ENCODE results near the gene STK17A.

GRCh38 chr7:43639858-43640491 lies 57.1 kb downstream of the STK17A start:
- TF ChIP-seq CTCF (conservative IDR thresholded peaks at IDR 0.05; ENCODE audit: low read length), result no peak
- no peak for TF ChIP-seq EZH2phosphoT487 (IDR thresholded peaks at IDR 0.05; ENCODE audit: borderline replicate concordance, low read depth, low read length)
